ENCODE measurements around the gene RSPRY1.
"Not testable (repeated sequence)": the region's sequence is repeated elsewhere in the genome, so short reads cannot be mapped to it uniquely, and the experiment has no call there.

Gene RSPRY1

GRCh38 chr16:57186872-57187854 lies 1.0 kb downstream of the RSPRY1 start:
- DNase-seq, result no peak

GRCh38 chr16:57187902-57188710 lies 2.0 kb downstream of the RSPRY1 start:
- not testable (repeated sequence) for DNase-seq

- no peak for DNase-seq
Observed at GRCh38 chr16:57188711-57189002, 2.5 kb downstream of the RSPRY1 start.

GRCh38 chr16:57189527-57189926 lies 3.4 kb downstream of the RSPRY1 start:
- not testable (repeated sequence) for DNase-seq

GRCh38 chr16:57190136-57190535 lies 4.0 kb downstream of the RSPRY1 start:
- DNase-seq, result no peak

GRCh38 chr16:57191056-57191571 lies 5.0 kb downstream of the RSPRY1 start:
- DNase-seq, result no peak

- no peak for DNase-seq
Observed at GRCh38 chr16:57192146-57192545, 6.0 kb downstream of the RSPRY1 start.

GRCh38 chr16:57192720-57193486 lies 6.8 kb downstream of the RSPRY1 start:
- no peak for DNase-seq

GRCh38 chr16:57194512-57194911 lies 8.4 kb downstream of the RSPRY1 start:
- no peak for DNase-seq

- DNase-seq, result no peak
Observed at GRCh38 chr16:57196286-57196685, 10.2 kb downstream of the RSPRY1 start.

- no peak for DNase-seq
Observed at GRCh38 chr16:57196753-57197152, 10.6 kb downstream of the RSPRY1 start.

GRCh38 chr16:57200321-57200720 lies 14.2 kb downstream of the RSPRY1 start:
- not testable (repeated sequence) for DNase-seq

- DNase-seq, result not testable (repeated sequence)
Observed at GRCh38 chr16:57200926-57201325, 14.8 kb downstream of the RSPRY1 start.

- no peak for DNase-seq
Observed at GRCh38 chr16:57202095-57202886, 16.2 kb downstream of the RSPRY1 start.

GRCh38 chr16:57203451-57203850 lies 17.3 kb downstream of the RSPRY1 start:
- no peak for DNase-seq

GRCh38 chr16:57204675-57205074 lies 18.5 kb downstream of the RSPRY1 start:
- no peak for DNase-seq

- no peak for DNase-seq
Observed at GRCh38 chr16:57208926-57209325, 22.8 kb downstream of the RSPRY1 start.

GRCh38 chr16:57209780-57210179 lies 23.7 kb downstream of the RSPRY1 start:
- no peak for DNase-seq

- no peak for DNase-seq
Observed at GRCh38 chr16:57213462-57213861, 27.3 kb downstream of the RSPRY1 start.

GRCh38 chr16:57216968-57217367 lies 30.8 kb downstream of the RSPRY1 start:
- no peak for DNase-seq

- DNase-seq, result no peak
Observed at GRCh38 chr16:57223057-57223456, 36.9 kb downstream of the RSPRY1 start.

Data from bone marrow (tissue), 2 donors.